ENCODE measurements around the gene SLC2A9. TPM values are rescaled to one million over a fixed set of nuclear protein-coding genes. Genes with fewer than 3 reads are reported as not detected.

SLC2A9 gene
- total RNA-seq, 1 experiment from 2014 or later: not detected

GRCh38 chr4:9944431-9945425 is 76.6 kb downstream of the SLC2A9 start:
- in situ Hi-C loops (cut with HindIII; ENCODE audit: low sequenced_read_pairs): no loop called here
- DNase-seq (ENCODE audit: low spot score): no peak

DNA sequence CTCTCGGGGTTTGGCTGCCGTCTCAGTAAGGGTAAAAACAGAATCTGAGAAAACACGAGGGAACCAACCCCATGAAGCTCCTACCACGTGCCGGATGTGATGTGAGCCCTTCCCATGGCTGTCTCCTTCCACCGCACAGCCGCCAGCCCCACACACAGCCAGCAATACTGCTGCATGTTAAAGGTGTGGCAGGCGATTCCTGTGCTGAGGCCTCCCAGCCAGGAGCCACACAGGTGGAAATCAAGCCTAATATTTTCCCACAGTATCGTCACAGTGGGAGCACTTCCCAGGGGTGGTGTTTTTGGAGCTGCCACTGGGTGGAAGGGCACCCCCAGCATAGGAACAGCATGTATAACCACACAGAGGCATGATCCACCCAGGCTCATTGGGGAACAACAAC is 77.5 kb downstream of the SLC2A9 start:
- in situ Hi-C loops (cut with HindIII; ENCODE audit: low sequenced_read_pairs): no loop called here
- no peak for DNase-seq (ENCODE audit: low spot score)

GRCh38 chr4:9942921-9943600 is 78.2 kb downstream of the SLC2A9 start:
- no peak for DNase-seq (ENCODE audit: low spot score)
- in situ Hi-C loops (cut with HindIII; ENCODE audit: low sequenced_read_pairs): no loop called here

DNA sequence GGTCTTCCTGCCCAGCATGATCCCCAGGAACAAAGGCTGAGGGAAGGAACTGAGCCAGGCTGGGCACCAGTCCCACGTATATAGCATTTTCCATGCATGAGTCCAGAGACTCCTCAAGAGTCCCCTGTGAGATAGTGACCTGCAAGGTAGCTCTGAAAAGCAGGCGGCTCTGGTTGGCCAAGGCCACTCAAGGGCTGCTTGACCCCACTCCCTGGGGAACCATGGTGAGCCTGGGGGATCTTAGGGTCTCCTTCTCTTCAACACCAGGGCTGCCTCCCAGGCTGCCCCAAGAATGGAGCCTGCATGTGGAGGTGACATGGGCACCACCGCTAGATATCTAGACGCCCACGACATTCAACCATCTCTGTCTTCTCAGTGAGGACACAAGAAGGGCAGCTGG is 79.2 kb downstream of the SLC2A9 start:
- DNase-seq (ENCODE audit: low spot score): no peak
- in situ Hi-C loops (cut with HindIII; ENCODE audit: low sequenced_read_pairs): no loop called here

- DNase-seq (ENCODE audit: low spot score): no peak
- in situ Hi-C loops (cut with HindIII; ENCODE audit: low sequenced_read_pairs): no loop called here
Observed at GRCh38 chr4:9940041-9940440, 81.3 kb downstream of the SLC2A9 start.

DNA sequence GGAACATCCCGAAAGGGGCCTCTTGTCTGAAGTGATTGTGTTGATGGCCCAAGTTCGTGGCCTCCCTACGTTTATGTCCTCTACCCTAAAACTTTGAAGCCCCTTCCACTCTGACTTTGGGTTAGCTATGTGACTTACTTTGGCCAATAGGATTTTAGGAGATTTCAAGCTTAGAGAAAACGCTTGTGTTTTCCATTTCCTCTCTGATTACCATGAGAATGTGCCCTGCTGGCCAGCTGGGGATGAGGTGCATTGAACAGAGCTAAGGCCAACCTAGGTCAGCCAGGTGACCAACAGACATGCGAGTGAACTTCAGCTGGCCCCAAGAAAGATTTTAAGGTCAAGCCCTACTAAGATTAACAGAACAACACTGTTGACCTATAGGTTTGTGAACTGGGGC is 82.4 kb downstream of the SLC2A9 start:
- in situ Hi-C loops (cut with HindIII; ENCODE audit: low sequenced_read_pairs): no loop called here
- no peak for DNase-seq (ENCODE audit: low spot score)

DNA sequence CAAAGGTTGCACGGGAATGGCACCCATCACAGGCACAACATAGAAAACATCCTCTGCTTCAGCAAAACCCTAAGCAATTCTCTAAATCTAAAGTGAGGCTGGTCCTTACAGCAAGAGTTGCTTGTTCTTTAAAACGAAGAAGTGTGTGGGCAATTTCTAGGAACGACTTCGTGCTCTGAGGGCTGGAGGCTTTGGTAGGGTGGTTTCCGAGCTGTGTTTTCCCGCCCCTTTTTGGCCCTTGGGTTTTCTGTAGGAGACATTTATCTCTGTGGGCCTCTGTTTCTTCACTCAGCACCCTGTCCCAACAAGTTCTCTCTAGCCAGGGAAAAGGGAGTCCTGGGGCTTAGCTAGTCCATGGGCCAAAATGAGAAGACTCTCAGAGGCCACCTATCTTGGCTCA is 84.2 kb downstream of the SLC2A9 start:
- in situ Hi-C loops (cut with HindIII; ENCODE audit: low sequenced_read_pairs): no loop called here
- no peak for DNase-seq (ENCODE audit: low spot score)

GRCh38 chr4:9936129-9936644 is 85.1 kb downstream of the SLC2A9 start:
- in situ Hi-C loops (cut with HindIII; ENCODE audit: low sequenced_read_pairs): no loop called here
- no peak for DNase-seq (ENCODE audit: low spot score)

DNA sequence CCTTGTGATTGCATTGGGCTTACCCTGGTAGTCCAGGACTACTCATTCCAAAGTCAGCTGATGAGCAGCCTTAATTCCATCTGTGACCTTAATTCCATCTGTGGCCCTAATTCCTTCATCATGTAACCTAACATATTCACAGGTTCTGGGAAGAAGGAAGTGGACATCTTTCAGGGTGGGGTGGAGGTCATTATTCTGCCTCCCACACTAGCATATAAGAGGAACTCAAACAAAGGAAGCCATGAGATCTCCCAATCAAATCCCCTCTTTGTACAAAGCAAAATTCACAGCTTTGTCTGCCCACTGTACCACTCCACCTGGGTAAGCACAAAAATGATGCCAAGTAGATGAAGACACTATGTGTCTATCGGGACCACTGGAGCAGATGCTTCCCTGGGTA is 87.3 kb downstream of the SLC2A9 start:
- in situ Hi-C loops (cut with HindIII; ENCODE audit: low sequenced_read_pairs): no loop called here
- DNase-seq (ENCODE audit: low spot score): no peak

GRCh38 chr4:9933184-9933583 is 88.1 kb downstream of the SLC2A9 start:
- DNase-seq (ENCODE audit: low spot score): no peak
- in situ Hi-C loops (cut with HindIII; ENCODE audit: low sequenced_read_pairs): no loop called here

- DNase-seq (ENCODE audit: low spot score): no peak
- in situ Hi-C loops (cut with HindIII; ENCODE audit: low sequenced_read_pairs): no loop called here
Observed at GRCh38 chr4:9932771-9933170, 88.5 kb downstream of the SLC2A9 start.

DNA sequence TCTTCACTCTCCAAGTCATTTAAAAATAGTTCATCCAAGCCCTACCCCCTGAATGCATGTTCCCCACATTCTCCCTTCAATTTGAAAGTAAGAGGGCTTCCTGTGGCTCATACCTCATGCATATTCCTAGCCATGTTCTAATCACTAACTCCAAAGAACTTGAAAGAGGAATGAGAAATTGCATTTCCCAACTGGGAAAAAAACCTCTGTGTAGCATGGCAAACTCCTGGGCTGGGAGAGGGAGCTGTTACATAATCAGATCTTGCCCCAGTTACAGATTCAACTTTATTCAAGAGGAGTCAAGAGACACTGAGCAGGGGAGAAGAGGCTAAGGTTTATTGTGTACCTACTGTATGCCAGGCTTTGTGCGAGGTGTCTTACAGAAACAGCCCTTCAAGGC is 90.2 kb downstream of the SLC2A9 start:
- in situ Hi-C loops (cut with HindIII; ENCODE audit: low sequenced_read_pairs): no loop called here
- DNase-seq (ENCODE audit: low spot score): peak; percentile 4

DNA sequence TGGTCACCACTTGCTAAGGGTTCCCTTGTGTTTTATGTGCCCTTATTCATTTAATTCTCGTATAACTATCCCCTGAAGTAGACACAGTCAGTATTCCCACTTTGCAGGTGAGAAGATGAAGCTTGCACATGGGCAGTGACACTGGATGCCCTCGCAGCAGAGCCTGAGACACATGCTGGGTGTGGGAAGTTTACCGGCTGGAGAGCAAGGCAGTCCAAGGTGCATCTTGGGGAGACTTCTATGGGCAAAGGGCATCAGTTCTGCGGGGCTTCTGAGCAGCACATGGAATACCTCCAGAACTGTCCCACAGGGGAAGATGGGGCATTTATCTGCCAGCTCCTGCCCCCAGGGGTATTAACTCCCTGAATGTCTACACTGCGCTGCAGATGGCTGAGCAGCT is 92.2 kb downstream of the SLC2A9 start:
- DNase-seq (ENCODE audit: low spot score): no peak
- in situ Hi-C loops (cut with HindIII; ENCODE audit: low sequenced_read_pairs): no loop called here

DNA sequence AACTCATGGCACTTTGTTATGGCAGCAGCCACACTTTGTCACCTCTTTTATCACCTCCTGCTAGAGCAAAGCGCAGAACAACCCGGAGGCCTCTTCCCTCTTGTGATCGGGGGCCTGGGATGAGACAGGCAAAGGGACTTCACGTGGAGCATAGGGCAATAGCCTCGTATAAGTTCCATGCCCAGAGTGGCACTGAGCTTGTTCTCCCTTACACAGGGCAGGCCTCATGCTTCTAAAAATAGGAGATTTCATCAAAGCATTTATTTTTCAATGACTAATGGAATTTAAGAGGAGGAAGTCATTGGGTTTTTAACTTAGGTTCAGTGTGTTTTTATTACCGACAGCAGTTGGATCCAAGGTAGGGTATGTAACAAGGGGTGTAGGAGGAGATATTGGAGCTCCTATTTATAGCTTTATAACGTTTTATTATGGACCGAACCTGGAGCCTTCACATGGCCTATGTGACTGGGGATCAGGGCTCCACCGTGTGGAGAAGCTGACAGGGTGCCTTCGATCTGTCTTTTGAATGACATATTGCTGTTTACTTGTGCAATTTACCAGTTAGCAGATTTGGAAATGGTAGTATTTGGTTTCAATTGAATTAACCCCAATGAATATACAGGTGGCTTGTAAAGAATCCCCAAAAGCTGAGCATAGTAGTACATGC is 93.8 kb downstream of the SLC2A9 start:
- DNase-seq (ENCODE audit: low spot score): no peak
- in situ Hi-C loops (cut with HindIII; ENCODE audit: low sequenced_read_pairs): no loop called here

DNA sequence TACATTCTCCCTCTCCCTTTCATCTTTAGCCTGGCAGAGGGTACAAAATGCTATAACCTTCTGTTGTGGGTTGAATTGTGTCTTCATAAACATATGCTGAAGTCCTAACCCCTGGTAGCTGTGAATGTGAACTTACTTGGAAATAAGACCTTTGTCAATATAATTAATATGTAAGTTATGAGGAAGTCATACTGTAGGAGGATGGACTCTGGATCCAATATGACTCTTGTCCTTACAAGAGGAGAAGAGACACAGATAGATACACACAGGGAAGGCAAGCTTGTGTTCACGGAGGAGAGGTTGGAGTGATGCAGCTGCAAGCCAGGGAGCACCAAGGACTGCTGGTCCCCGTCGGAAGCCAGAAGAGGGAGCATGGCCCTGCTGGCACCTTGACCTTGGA is 94.7 kb downstream of the SLC2A9 start:
- DNase-seq (ENCODE audit: low spot score): no peak
- in situ Hi-C loops (cut with HindIII; ENCODE audit: low sequenced_read_pairs): no loop called here

GRCh38 chr4:9925750-9926439 is 95.4 kb downstream of the SLC2A9 start:
- no peak for DNase-seq (ENCODE audit: low spot score)
- in situ Hi-C loops (cut with HindIII; ENCODE audit: low sequenced_read_pairs): no loop called here

DNA sequence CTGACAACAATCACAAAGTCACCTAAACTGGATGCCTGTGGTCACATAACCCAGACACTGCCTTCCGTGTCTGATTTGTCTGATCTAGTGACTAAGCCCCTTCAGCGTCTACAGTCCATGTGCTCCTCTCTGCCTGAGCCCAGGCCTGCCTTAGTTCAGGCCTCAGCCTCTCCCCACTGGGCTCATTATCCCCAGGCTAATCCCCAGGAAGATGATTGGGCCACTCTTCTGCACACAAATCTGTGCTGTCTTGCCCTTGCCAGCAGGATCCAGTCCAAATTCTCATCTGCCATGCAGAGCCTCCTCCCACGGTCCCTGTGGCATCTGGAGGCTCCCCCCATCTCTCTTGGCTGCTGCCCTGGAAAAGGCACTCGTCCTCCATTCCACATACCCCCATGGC is 96.5 kb downstream of the SLC2A9 start:
- in situ Hi-C loops (cut with HindIII; ENCODE audit: low sequenced_read_pairs): no loop called here
- no peak for DNase-seq (ENCODE audit: low spot score)

- in situ Hi-C loops (cut with HindIII; ENCODE audit: low sequenced_read_pairs): no loop called here
- no peak for DNase-seq (ENCODE audit: low spot score)
Observed at GRCh38 chr4:9923195-9923812, 98.0 kb downstream of the SLC2A9 start.

GRCh38 chr4:9921326-9921725 is 100.0 kb downstream of the SLC2A9 start:
- no peak for DNase-seq (ENCODE audit: low spot score)
- in situ Hi-C loops (cut with HindIII; ENCODE audit: low sequenced_read_pairs): no loop called here

All from G401 (cell line).